ENCODE data around the gene PKD2L1. TPM values are rescaled to one million over a fixed set of nuclear protein-coding genes. Genes with fewer than 3 reads are reported as not detected.

Gene PKD2L1
- total RNA-seq, 4 donors from 2014 or later = not detected

- WGBS, 2 donors = 79 to 90% methylated on average over 3 of the region's 3 CpGs
- DNase-seq = no peak
- H3K27ac ChIP-seq = no peak overlapping the region
- H3K4me1 ChIP-seq = peaks cover 4 to 15% of the 10 kb centered on the region in 2 donors
- TF ChIP-seq CTCF (IDR thresholded peaks at IDR 0.05) (no peak), POLR2A (IDR thresholded peaks at IDR 0.05) (no peak)
- H3K36me3 ChIP-seq = no peaks in the 10 kb centered on the region
- H3K27me3 ChIP-seq = no peaks in the 10 kb centered on the region
- no peaks in the 10 kb centered on the region for H3K9me3 ChIP-seq
- H3K4me3 ChIP-seq (replicated peaks in 1 of 3) = no peak overlapping the region
- intact Hi-C loops (cut with DNase I) = no loop called here
Observed at GRCh38 chr10:100348389-100348927, 18.4 kb upstream of the PKD2L1 start.

GRCh38 chr10:100347568-100348195 is 17.7 kb upstream of the PKD2L1 start:
- WGBS, 2 donors = 13 to 17% methylated on average over 32 of the region's 32 CpGs
- H3K27ac ChIP-seq = no peak overlapping the region
- H3K4me3 ChIP-seq (replicated peaks in 1 of 3) = peak overlapping the region in 2 of 3 donors; percentile 4 to 50
- H3K27me3 ChIP-seq = no peaks in the 10 kb centered on the region
- no peaks in the 10 kb centered on the region for H3K36me3 ChIP-seq
- DNase-seq = no peak
- peaks cover 4 to 15% of the 10 kb centered on the region in 2 donors for H3K4me1 ChIP-seq
- intact Hi-C loops (cut with DNase I) = no loop called here
- no peak for TF ChIP-seq CTCF (IDR thresholded peaks at IDR 0.05)
- H3K9me3 ChIP-seq = no peaks in the 10 kb centered on the region

GRCh38 chr10:100346765-100347567 is 16.9 kb upstream of the PKD2L1 start, which contains the start of gene SCD:
SCD (plus strand) TSS chr10:100347233; CDS start chr10:100347505, 272 bp downstream.
- H3K27me3 ChIP-seq = no peaks in the 10 kb centered on the region
- no peaks in the 10 kb centered on the region for H3K9me3 ChIP-seq
- H3K4me3 ChIP-seq (replicated peaks in 1 of 3) = peak within 1 kb of the TSS; percentile 4 to 50 (median 19)
- intact Hi-C loops (cut with DNase I) = no loop called here
- H3K36me3 ChIP-seq = no peaks in the 10 kb centered on the region
- 0 to 2% methylated on average over 34 to 37 of the region's 73 CpGs for WGBS, 2 donors
- H3K27ac ChIP-seq = no peak within 1 kb of the TSS
- H3K4me1 ChIP-seq = peaks cover 4 to 15% of the 10 kb centered on the region in 2 donors
- TF ChIP-seq CTCF (IDR thresholded peaks at IDR 0.05) (no peak), POLR2A (IDR thresholded peaks at IDR 0.05) (peak in 1 of 2 donors; percentile 39)
- DNase-seq = peak; percentile 45 to 61

GRCh38 chr10:100346351-100346764 is 16.3 kb upstream of the PKD2L1 start:
- no peaks in the 10 kb centered on the region for H3K9me3 ChIP-seq
- TF ChIP-seq CTCF (IDR thresholded peaks at IDR 0.05) (no peak), POLR2A (IDR thresholded peaks at IDR 0.05) (no peak)
- intact Hi-C loops (cut with DNase I) = no loop called here
- DNase-seq = peak; percentile 21 to 29
- H3K27ac ChIP-seq = no peak overlapping the region
- 0 to 3% methylated on average over 15 to 22 of the region's 36 CpGs for WGBS, 2 donors
- peak overlapping the region in 2 of 3 donors; percentile 4 to 50 for H3K4me3 ChIP-seq (replicated peaks in 1 of 3)
- H3K36me3 ChIP-seq = no peaks in the 10 kb centered on the region
- no peaks in the 10 kb centered on the region for H3K27me3 ChIP-seq
- H3K4me1 ChIP-seq = peaks cover 4 to 15% of the 10 kb centered on the region in 2 donors

Measured in thyroid gland (tissue), 4 donors.